GM23248 (cell line): ENCODE results near the gene NSD1. TPM values are rescaled to one million over a fixed set of nuclear protein-coding genes. Genes with fewer than 3 reads are reported as not detected.

ENCODE experiments used
- DNase-seq: peaks from one replicate; pipeline ENCODE4 v3.0.0-alpha.2; 2015
- H2AFZ ChIP-seq: fragments of 200-600 bp; sonication (generic); 2 replicates; pipeline ENCODE4 v1.6.1; 2016; ENCODE audit warnings: antibody characterized with exemption
- H3F3A ChIP-seq: fragments of 200-600 bp; sonication (generic); 2 replicates; pipeline ENCODE4 v1.6.1; 2016; ENCODE audit warnings: mild to moderate bottlenecking, antibody characterized with exemption, mixed run types; ENCODE audit not compliant: insufficient read depth
- H3K27ac ChIP-seq: fragments of 200-600 bp; sonication (generic); 2 replicates; pipeline ENCODE4 v1.5.1; 2016; ENCODE audit warnings: mild to moderate bottlenecking
- H3K27me3 ChIP-seq: fragments of 200-600 bp; sonication (generic); replicated peaks from 2 replicates; pipeline ENCODE4 v1.6.1; 2016; ENCODE audit warnings: mild to moderate bottlenecking; ENCODE audit not compliant: insufficient read depth
- H3K36me3 ChIP-seq: fragments of 200-600 bp; sonication (generic); 2 replicates; pipeline ENCODE4 v1.6.1; 2016; ENCODE audit warnings: low read depth, mild to moderate bottlenecking
- H3K4me1 ChIP-seq: fragments of 200-600 bp; sonication (generic); 2 replicates; pipeline ENCODE4 v1.6.1; 2016; ENCODE audit warnings: mild to moderate bottlenecking; ENCODE audit not compliant: insufficient read depth
- H3K4me2 ChIP-seq: fragments of 200-600 bp; sonication (generic); one replicate; pipeline ENCODE4 v1.6.1; 2016; ENCODE audit warnings: mild to moderate bottlenecking; ENCODE audit not compliant: unreplicated experiment
- H3K4me3 ChIP-seq: fragments of 200-600 bp; sonication (generic); 2 replicates; pipeline ENCODE4 v1.5.1; 2016; ENCODE audit warnings: mild to moderate bottlenecking
- H3K79me2 ChIP-seq: fragments of 200-600 bp; sonication (generic); 2 replicates; pipeline ENCODE4 v1.6.1; 2016; ENCODE audit warnings: mild to moderate bottlenecking; ENCODE audit not compliant: insufficient read depth
- H3K9ac ChIP-seq: fragments of 200-600 bp; sonication (generic); 2 replicates; pipeline ENCODE4 v1.6.1; 2016; ENCODE audit warnings: mild to moderate bottlenecking
- H3K9me2 ChIP-seq: fragments of 200-600 bp; sonication (generic); 2 replicates; pipeline ENCODE4 v1.6.1; 2016; ENCODE audit warnings: mixed run types, mild to moderate bottlenecking, moderate library complexity; ENCODE audit not compliant: insufficient read depth
- H3K9me3 ChIP-seq: fragments of 200-600 bp; sonication (generic); one replicate; pipeline ENCODE4 v1.6.1; 2017; ENCODE audit warnings: low read depth
- H4K20me1 ChIP-seq: fragments of 200-600 bp; sonication (generic); 2 replicates; pipeline ENCODE4 v1.6.0; 2016; ENCODE audit not compliant: insufficient read depth
- EZH2 ChIP-seq: fragments of 200-600 bp; sonication (generic); IDR thresholded peaks from 2 replicates; pipeline ENCODE4 v1.6.1; 2018; ENCODE audit warnings: antibody characterized with exemption, mild to moderate bottlenecking; ENCODE audit not compliant: insufficient read depth, poor library complexity, severe bottlenecking
- EZH2phosphoT487 ChIP-seq: fragments of 200-600 bp; sonication (generic); IDR thresholded peaks from 2 replicates; pipeline ENCODE4 v1.6.1; 2018; ENCODE audit warnings: antibody characterized with exemption, moderate library complexity, mild to moderate bottlenecking, low read depth; ENCODE audit not compliant: insufficient read depth
- WGBS, 2 experiments: methylation state at CpG; one replicate each; pipeline ENCODE4 v1.1.6; 2015 to 2017; ENCODE audit warnings: low lambda C conversion rate in 2 of 2, low coverage in 1 of 2; ENCODE audit errors: missing lambda C conversion rate in 2 of 2; 5-methylcytosine and 5-hydroxymethylcytosine counted together
- in situ Hi-C: fragments of 300-500 bp; cut with MboI; formaldehyde crosslinking; loops from 2 replicates; pipeline ENCODE4 v1.15.0; 2020
- polyA plus RNA-seq: library from polyadenylated mRNA; unstranded; fragments of >200 nt; fragmentation: Nextera tagmentation; extraction: Ambion mirVana; gene quantifications from 2 replicates; pipeline ENCODE4 v1.2.1, GENCODE V29; 2016
- total RNA-seq: library from RNA; depleted of rRNA; stranded (reverse); fragments of >200 nt; shearing (Covaris generic); gene quantifications from 2 replicates; pipeline ENCODE4 v1.2.3, GENCODE V29; 2014

NSD1 gene
- total and polyA plus RNA-seq, 2 experiments from 2014 or later, result 25.9 to 31.9 TPM

- Histone ChIP-seq H3K36me3 (peaks cover 10% of the 10 kb centered on the region), H3F3A (peaks cover 33% of the 10 kb centered on the region; the same call in 1 of the 2 replicates), H2AFZ (no peak overlapping the region), H3K79me2 (peaks cover 10% of the 10 kb centered on the region), H3K27me3 (no peaks in the 10 kb centered on the region), H3K9me3 (no peaks in the 10 kb centered on the region), H3K4me3 (no peak overlapping the region), H3K9me2 (no peaks in the 10 kb centered on the region), H3K4me2 (no peak overlapping the region), H4K20me1 (no peaks in the 10 kb centered on the region), H3K4me1 (peaks cover 23% of the 10 kb centered on the region), H3K27ac (no peak overlapping the region), H3K9ac (no peak overlapping the region)
- in situ Hi-C loops, result no loop called here
- DNase-seq, result no peak
- 69 to 76% methylated on average over 2 of the region's 2 CpGs for WGBS, 2 experiments
- TF ChIP-seq EZH2phosphoT487 (no peak), EZH2 (no peak)
These were observed 2.6 kb upstream of the NSD1 start for GRCh38 chr5:177131019-177131320.

- Histone ChIP-seq H3K36me3 (peaks cover 16% of the 10 kb centered on the region), H3K27me3 (no peaks in the 10 kb centered on the region), H4K20me1 (no peaks in the 10 kb centered on the region), H3K27ac (no peak overlapping the region), H2AFZ (no peak overlapping the region), H3K4me3 (no peak overlapping the region), H3K79me2 (peaks cover 16% of the 10 kb centered on the region), H3K4me2 (no peak overlapping the region), H3K4me1 (peaks cover 28% of the 10 kb centered on the region), H3K9ac (no peak overlapping the region), H3K9me2 (no peaks in the 10 kb centered on the region), H3F3A (peaks cover 33% of the 10 kb centered on the region; the same call in 1 of the 2 replicates), H3K9me3 (no peaks in the 10 kb centered on the region)
- WGBS, 2 experiments, result 91 to 98% methylated on average over 23 to 30 of the region's 31 CpGs
- TF ChIP-seq EZH2, result no peak
- TF ChIP-seq EZH2phosphoT487, result no peak
- no peak for DNase-seq
- in situ Hi-C loops, result no loop called here
These were observed 2.0 kb upstream of the NSD1 start for GRCh38 chr5:177131352-177132135.

GRCh38 chr5:177132136-177133095, 1.2 kb upstream of the NSD1 start:
- Histone ChIP-seq H3F3A (peaks cover 33% of the 10 kb centered on the region; the same call in 1 of the 2 replicates), H3K27ac (no peak overlapping the region), H3K79me2 (peaks cover 25% of the 10 kb centered on the region), H3K27me3 (no peaks in the 10 kb centered on the region), H3K36me3 (peaks cover 23% of the 10 kb centered on the region), H3K9me3 (no peaks in the 10 kb centered on the region), H3K4me2 (no peak overlapping the region), H3K9me2 (no peaks in the 10 kb centered on the region), H3K9ac (peak overlapping the region; percentile 93), H4K20me1 (no peaks in the 10 kb centered on the region), H2AFZ (peak overlapping the region; percentile 87), H3K4me3 (0 out of 2 replicates have a peak overlapping the region, but pooled peaks have one; percentile 78), H3K4me1 (peaks cover 36% of the 10 kb centered on the region)
- no peak for TF ChIP-seq EZH2phosphoT487
- TF ChIP-seq EZH2, result no peak
- in situ Hi-C loops, result no loop called here
- peak; percentile 52 for DNase-seq
- 20 to 21% methylated on average over 36 to 59 of the region's 100 CpGs for WGBS, 2 experiments

GRCh38 chr5:177133853-177134696, 502 bp downstream of the NSD1 start:
- WGBS, 2 experiments, result 0 to 2% methylated on average over 49 to 65 of the region's 83 CpGs
- Histone ChIP-seq H3K27ac (peak overlapping the region; percentile 24; the same call in 1 of the 2 replicates), H3F3A (peaks cover 30% of the 10 kb centered on the region; the same call in 1 of the 2 replicates), H3K36me3 (peaks cover 35% of the 10 kb centered on the region), H3K9me2 (no peaks in the 10 kb centered on the region), H3K9ac (peak overlapping the region; percentile 93), H3K9me3 (no peaks in the 10 kb centered on the region), H3K4me2 (peak overlapping the region; percentile 94), H3K4me1 (peaks cover 40% of the 10 kb centered on the region), H4K20me1 (no peaks in the 10 kb centered on the region), H3K27me3 (no peaks in the 10 kb centered on the region), H3K79me2 (peaks cover 41% of the 10 kb centered on the region), H2AFZ (peak overlapping the region; percentile 87), H3K4me3 (peak overlapping the region; percentile 78)
- TF ChIP-seq EZH2phosphoT487, result no peak
- no peak for TF ChIP-seq EZH2
- in situ Hi-C loops, result no loop called here
- peak; percentile 82 for DNase-seq
